ENCODE measurements around the gene STAMBPL1.
"Not testable (repeated sequence)": the region's sequence is repeated elsewhere in the genome, so short reads cannot be mapped to it uniquely, and the experiment has no call there.

STAMBPL1 gene

GRCh38 chr10:88931548-88931947 lies 51.5 kb downstream of the STAMBPL1 start:
- Histone ChIP-seq H2BK12ac (ENCODE audit: low read length) (no peak overlapping the region), H4K91ac (ENCODE audit: low read depth, low read length, poor library complexity) (no peak overlapping the region), H2AK5ac (ENCODE audit: low read depth, low read length) (no peak overlapping the region), H2BK15ac (ENCODE audit: low read length) (no peak overlapping the region), H2BK120ac (ENCODE audit: low read depth, low read length) (no peak overlapping the region), H3K36me3 (replicated peaks in 1 of 2; ENCODE audit: control insufficient read depth in 2 of 2, insufficient read depth in 2 of 2, low read length in 2 of 2) (peaks cover 0 to 3% of the 10 kb centered on the region in 2 donors), H3K9me3 (replicated peaks in 1 of 2; ENCODE audit: control insufficient read depth in 2 of 2, insufficient read depth in 1 of 2, low read depth in 1 of 2, low read length in 2 of 2) (no peaks in the 10 kb centered on the region), H3K4me2 (ENCODE audit: insufficient read depth, low read length, poor library complexity, severe bottlenecking) (no peak overlapping the region), H3K14ac (ENCODE audit: low read length) (no peak overlapping the region), H3K27me3 (ENCODE audit: control insufficient read depth in 3 of 3, insufficient read depth in 3 of 3, low read depth in 1 of 3, low read length in 3 of 3) (no peaks in the 10 kb centered on the region), H3K27ac (replicated peaks; ENCODE audit: low read length) (no peak overlapping the region), H3K9ac (ENCODE audit: low read depth, low read length, poor library complexity) (no peak overlapping the region), H3K4me3 (ENCODE audit: low read length in 2 of 2) (no peak overlapping the region), H3K4me1 (ENCODE audit: control insufficient read depth in 2 of 2, insufficient read depth in 1 of 2, low read depth in 1 of 2, low read length in 2 of 2) (peaks cover 0 to 2% of the 10 kb centered on the region in 2 donors), H2AFZ (ENCODE audit: low read length) (no peak overlapping the region), H3K4ac (ENCODE audit: low read length) (no peak overlapping the region), H3K18ac (ENCODE audit: low read length) (no peak overlapping the region), H3K23ac (ENCODE audit: low read depth, low read length, poor library complexity) (no peak overlapping the region), H3K79me1 (ENCODE audit: low read depth, low read length) (no peaks in the 10 kb centered on the region), H4K8ac (ENCODE audit: low read depth, low read length) (no peak overlapping the region), H2BK5ac (ENCODE audit: low read length) (no peak overlapping the region)
- DNase-seq (ENCODE audit: low spot score): no peak
- WGBS, 2 donors (ENCODE audit: extremely low coverage in 2 of 2, insufficient read length in 2 of 2, insufficient replicate concordance in 1 of 2): no CpG with 5 or more reads among the region's 1 CpG

- H3K4ac ChIP-seq (ENCODE audit: low read length); H3K4me2 ChIP-seq (ENCODE audit: insufficient read depth, low read length, poor library complexity, severe bottlenecking): not testable (repeated sequence)
- no CpG with 5 or more reads among the region's 5 CpGs for WGBS, 2 donors (ENCODE audit: extremely low coverage in 2 of 2, insufficient read length in 2 of 2, insufficient replicate concordance in 1 of 2)
Observed at GRCh38 chr10:88932029-88932428, 52.0 kb downstream of the STAMBPL1 start.

DNA sequence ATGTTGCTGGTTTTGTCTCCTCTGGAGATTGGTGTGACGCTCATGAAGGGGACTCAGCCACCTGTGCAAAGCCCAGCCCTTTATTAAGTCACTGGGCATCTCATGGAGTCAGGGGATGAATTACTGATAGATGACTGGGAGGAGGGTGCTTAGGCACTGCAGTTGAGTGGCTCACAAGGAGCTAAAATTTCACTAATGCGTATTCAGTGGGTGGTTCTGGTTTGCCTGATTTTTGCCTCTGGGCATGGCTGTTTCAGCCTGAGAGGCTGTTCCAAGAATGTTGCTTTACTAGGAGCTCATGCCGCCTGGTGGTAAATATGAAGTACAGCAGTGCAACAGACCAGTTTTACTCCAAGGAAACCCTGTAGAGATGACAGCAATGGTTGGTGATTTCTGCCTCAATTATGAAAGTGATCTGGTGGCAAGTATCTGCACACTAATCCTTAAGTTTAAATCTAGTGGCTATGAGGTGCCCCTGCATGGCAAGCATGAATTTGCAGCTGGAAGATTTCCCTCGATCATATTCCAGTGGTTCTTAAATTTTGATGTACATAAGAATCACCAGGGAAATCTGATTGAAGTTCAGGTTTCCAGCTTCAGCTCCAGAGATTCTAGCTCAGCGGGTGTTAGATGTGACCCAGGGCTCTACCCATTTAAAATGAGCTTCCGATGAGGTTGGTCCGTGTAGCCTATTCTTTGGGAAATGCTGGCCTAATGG lies 52.7 kb downstream of the STAMBPL1 start:
- no peak overlapping the region for H2BK15ac ChIP-seq (ENCODE audit: low read length)
- no peak overlapping the region for H2BK120ac ChIP-seq (ENCODE audit: low read depth, low read length)
- no peak overlapping the region for H2BK5ac ChIP-seq (ENCODE audit: low read length)
- no peak overlapping the region for H3K14ac ChIP-seq (ENCODE audit: low read length)
- H3K4me1 ChIP-seq (ENCODE audit: control insufficient read depth in 2 of 2, insufficient read depth in 1 of 2, low read depth in 1 of 2, low read length in 2 of 2): peaks cover 0 to 2% of the 10 kb centered on the region in 2 donors
- H4K8ac ChIP-seq (ENCODE audit: low read depth, low read length): no peak overlapping the region
- H3K36me3 ChIP-seq (replicated peaks in 1 of 2; ENCODE audit: control insufficient read depth in 2 of 2, insufficient read depth in 2 of 2, low read length in 2 of 2): peaks cover 0 to 4% of the 10 kb centered on the region in 2 donors
- peak overlapping the region; percentile 4 for H3K18ac ChIP-seq (ENCODE audit: low read length)
- no peak overlapping the region for H3K4me3 ChIP-seq (ENCODE audit: low read length in 2 of 2)
- DNase-seq (ENCODE audit: low spot score): peak; percentile 50
- no peak overlapping the region for H3K4ac ChIP-seq (ENCODE audit: low read length)
- no peaks in the 10 kb centered on the region for H3K27me3 ChIP-seq (ENCODE audit: control insufficient read depth in 3 of 3, insufficient read depth in 3 of 3, low read depth in 1 of 3, low read length in 3 of 3)
- no peak overlapping the region for H2AK5ac ChIP-seq (ENCODE audit: low read depth, low read length)
- no peak overlapping the region for H3K27ac ChIP-seq (replicated peaks; ENCODE audit: low read length)
- H3K9me3 ChIP-seq (replicated peaks in 1 of 2; ENCODE audit: control insufficient read depth in 2 of 2, insufficient read depth in 1 of 2, low read depth in 1 of 2, low read length in 2 of 2): no peaks in the 10 kb centered on the region
- no peak overlapping the region for H2BK12ac ChIP-seq (ENCODE audit: low read length)
- no peak overlapping the region for H3K4me2 ChIP-seq (ENCODE audit: insufficient read depth, low read length, poor library complexity, severe bottlenecking)
- peak overlapping the region; percentile 67 for H2AFZ ChIP-seq (ENCODE audit: low read length)
- no peak overlapping the region for H3K9ac ChIP-seq (ENCODE audit: low read depth, low read length, poor library complexity)
- no peak overlapping the region for H3K23ac ChIP-seq (ENCODE audit: low read depth, low read length, poor library complexity)
- H3K79me1 ChIP-seq (ENCODE audit: low read depth, low read length): no peaks in the 10 kb centered on the region
- WGBS, 2 donors (ENCODE audit: extremely low coverage in 2 of 2, insufficient read length in 2 of 2, insufficient replicate concordance in 1 of 2): no CpG with 5 or more reads among the region's 7 CpGs
- no peak overlapping the region for H4K91ac ChIP-seq (ENCODE audit: low read depth, low read length, poor library complexity)

More at GRCh38 chr10:88932029-88932428, 52.0 kb downstream of the STAMBPL1 start:
- not testable (repeated sequence) for H3K14ac ChIP-seq (ENCODE audit: low read length); H3K23ac ChIP-seq (ENCODE audit: low read depth, low read length, poor library complexity); H3K9ac ChIP-seq (ENCODE audit: low read depth, low read length, poor library complexity); H3K4me1 ChIP-seq (ENCODE audit: control insufficient read depth in 2 of 2, insufficient read depth in 1 of 2, low read depth in 1 of 2, low read length in 2 of 2); H3K18ac ChIP-seq (ENCODE audit: low read length); H3K27me3 ChIP-seq (ENCODE audit: control insufficient read depth in 3 of 3, insufficient read depth in 3 of 3, low read depth in 1 of 3, low read length in 3 of 3); DNase-seq (ENCODE audit: low spot score); H3K79me1 ChIP-seq (ENCODE audit: low read depth, low read length); H3K36me3 ChIP-seq (replicated peaks in 1 of 2; ENCODE audit: control insufficient read depth in 2 of 2, insufficient read depth in 2 of 2, low read length in 2 of 2); H3K9me3 ChIP-seq (replicated peaks in 1 of 2; ENCODE audit: control insufficient read depth in 2 of 2, insufficient read depth in 1 of 2, low read depth in 1 of 2, low read length in 2 of 2); H4K8ac ChIP-seq (ENCODE audit: low read depth, low read length); H4K91ac ChIP-seq (ENCODE audit: low read depth, low read length, poor library complexity); H3K4me3 ChIP-seq (ENCODE audit: low read length in 2 of 2); H2BK120ac ChIP-seq (ENCODE audit: low read depth, low read length); H2BK12ac ChIP-seq (ENCODE audit: low read length); H2BK5ac ChIP-seq (ENCODE audit: low read length); H3K27ac ChIP-seq (replicated peaks; ENCODE audit: low read length); H2AK5ac ChIP-seq (ENCODE audit: low read depth, low read length); H2BK15ac ChIP-seq (ENCODE audit: low read length)
- H2AFZ ChIP-seq (ENCODE audit: low read length): peak overlapping the region; percentile 67

DNA sequence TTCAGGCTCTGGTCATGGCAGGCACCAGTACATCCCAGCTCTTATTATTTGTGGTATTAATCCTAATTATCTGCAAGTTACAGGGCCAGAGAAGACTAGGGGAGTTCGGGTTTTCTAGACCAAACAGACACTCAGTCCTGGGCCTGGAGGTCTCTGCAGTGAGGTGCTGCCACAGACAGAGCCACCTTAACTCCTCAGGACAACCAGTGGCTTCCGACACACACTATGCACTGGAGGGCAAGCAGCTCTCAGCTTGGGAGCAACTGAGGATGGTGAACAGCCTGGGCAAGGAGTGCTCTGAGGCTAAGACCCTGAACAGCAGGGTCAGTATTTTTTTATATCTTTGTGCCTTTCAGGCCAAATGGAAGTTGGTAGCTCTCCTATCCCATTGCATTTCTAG lies 53.5 kb downstream of the STAMBPL1 start:
- no peak overlapping the region for H2BK5ac ChIP-seq (ENCODE audit: low read length)
- H3K14ac ChIP-seq (ENCODE audit: low read length): no peak overlapping the region
- H4K91ac ChIP-seq (ENCODE audit: low read depth, low read length, poor library complexity): no peak overlapping the region
- H3K4me2 ChIP-seq (ENCODE audit: insufficient read depth, low read length, poor library complexity, severe bottlenecking): no peak overlapping the region
- H2BK12ac ChIP-seq (ENCODE audit: low read length): no peak overlapping the region
- no peaks in the 10 kb centered on the region for H3K79me1 ChIP-seq (ENCODE audit: low read depth, low read length)
- H3K4me3 ChIP-seq (ENCODE audit: low read length in 2 of 2): no peak overlapping the region
- no peak overlapping the region for H4K8ac ChIP-seq (ENCODE audit: low read depth, low read length)
- no peak overlapping the region for H2AFZ ChIP-seq (ENCODE audit: low read length)
- H2BK120ac ChIP-seq (ENCODE audit: low read depth, low read length): no peak overlapping the region
- no peaks in the 10 kb centered on the region for H3K9me3 ChIP-seq (replicated peaks in 1 of 2; ENCODE audit: control insufficient read depth in 2 of 2, insufficient read depth in 1 of 2, low read depth in 1 of 2, low read length in 2 of 2)
- peaks cover 0 to 7% of the 10 kb centered on the region in 2 donors for H3K36me3 ChIP-seq (replicated peaks in 1 of 2; ENCODE audit: control insufficient read depth in 2 of 2, insufficient read depth in 2 of 2, low read length in 2 of 2)
- no peak overlapping the region for H3K23ac ChIP-seq (ENCODE audit: low read depth, low read length, poor library complexity)
- WGBS, 2 donors (ENCODE audit: extremely low coverage in 2 of 2, insufficient read length in 2 of 2, insufficient replicate concordance in 1 of 2): no CpG with 5 or more reads among the region's 2 CpGs
- H3K18ac ChIP-seq (ENCODE audit: low read length): no peak overlapping the region
- H2BK15ac ChIP-seq (ENCODE audit: low read length): no peak overlapping the region
- no peak overlapping the region for H3K27ac ChIP-seq (replicated peaks; ENCODE audit: low read length)
- H3K4ac ChIP-seq (ENCODE audit: low read length): no peak overlapping the region
- no peaks in the 10 kb centered on the region for H3K27me3 ChIP-seq (ENCODE audit: control insufficient read depth in 3 of 3, insufficient read depth in 3 of 3, low read depth in 1 of 3, low read length in 3 of 3)
- no peak overlapping the region for H2AK5ac ChIP-seq (ENCODE audit: low read depth, low read length)
- H3K9ac ChIP-seq (ENCODE audit: low read depth, low read length, poor library complexity): no peak overlapping the region
- DNase-seq (ENCODE audit: low spot score): no peak
- H3K4me1 ChIP-seq (ENCODE audit: control insufficient read depth in 2 of 2, insufficient read depth in 1 of 2, low read depth in 1 of 2, low read length in 2 of 2): peaks cover 0 to 2% of the 10 kb centered on the region in 2 donors
